H4 (cell line): Measurements from ENCODE around the gene OR6V1. TPM values are rescaled to one million over a fixed set of nuclear protein-coding genes. Genes with fewer than 3 reads are reported as not detected.

Experiments
- DNase-seq: peaks from one replicate; pipeline ENCODE4 v3.0.0-alpha.2; 2015; ENCODE audit warnings: low spot score
- total RNA-seq: library from RNA; depleted of rRNA; stranded (reverse); fragments of >200 nt; shearing (Covaris generic); gene quantifications from 2 replicates; pipeline ENCODE4 v1.2.3, GENCODE V29; 2014; rRNA removed

OR6V1 gene
- total RNA-seq, result not detected in 2 replicates

GRCh38 chr7:143052041-143052440 is at the start of gene OR6V1:
OR6V1 (plus strand) TSS chr7:143052341; CDS start chr7:143052341, 0 bp downstream.
- DNase-seq, result no peak

- no peak for DNase-seq
Observed at GRCh38 chr7:143002898-143003297, 49.2 kb upstream of the OR6V1 start.

GRCh38 chr7:143003393-143004051 is 48.6 kb upstream of the OR6V1 start:
- DNase-seq, result peak; percentile 37

- DNase-seq, result no peak
Observed at GRCh38 chr7:143005632-143006260, 46.4 kb upstream of the OR6V1 start.

GRCh38 chr7:143008007-143008901 is 43.9 kb upstream of the OR6V1 start:
- DNase-seq, result peak; percentile 49

- no peak for DNase-seq
Observed at GRCh38 chr7:143012001-143012400, 40.1 kb upstream of the OR6V1 start.

- no peak for DNase-seq
Observed at GRCh38 chr7:143012409-143012808, 39.7 kb upstream of the OR6V1 start.

- DNase-seq, result no peak
Observed at GRCh38 chr7:143013473-143013872, 38.7 kb upstream of the OR6V1 start.

GRCh38 chr7:143013893-143014292 is 38.2 kb upstream of the OR6V1 start:
- peak; percentile 25 for DNase-seq

GRCh38 chr7:143015084-143015483 is 37.1 kb upstream of the OR6V1 start:
- no peak for DNase-seq

- DNase-seq, result no peak
Observed at GRCh38 chr7:143015926-143016490, 36.1 kb upstream of the OR6V1 start.

- no peak for DNase-seq
Observed at GRCh38 chr7:143016996-143017395, 35.1 kb upstream of the OR6V1 start.

GRCh38 chr7:143018931-143019330 is 33.2 kb upstream of the OR6V1 start:
- DNase-seq, result no peak

- DNase-seq, result no peak
Observed at GRCh38 chr7:143023047-143023446, 29.1 kb upstream of the OR6V1 start.

GRCh38 chr7:143025371-143025770 is 26.8 kb upstream of the OR6V1 start:
- no peak for DNase-seq

- no peak for DNase-seq
Observed at GRCh38 chr7:143027032-143027431, 25.1 kb upstream of the OR6V1 start, which contains the start of gene OR9A2. OR9A2 (minus strand) TSS chr7:143027132; CDS start chr7:143027132, 0 bp downstream.

- DNase-seq, result no peak
Observed at GRCh38 chr7:143027683-143028082, 24.5 kb upstream of the OR6V1 start.

- no peak for DNase-seq
Observed at GRCh38 chr7:143038635-143039034, 13.5 kb upstream of the OR6V1 start.

- DNase-seq, result no peak
Observed at GRCh38 chr7:143040209-143040715, 11.9 kb upstream of the OR6V1 start.

GRCh38 chr7:143041346-143041745 is 10.8 kb upstream of the OR6V1 start:
- DNase-seq, result no peak

GRCh38 chr7:143042159-143042789 is 9.9 kb upstream of the OR6V1 start:
- DNase-seq, result no peak
